ENCODE data around the gene CETP.

- TF ChIP-seq CTCF (IDR thresholded peaks at IDR 0.05), result no peak
- no peak for TF ChIP-seq EP300 (IDR thresholded peaks at IDR 0.05)
- TF ChIP-seq POLR2A (IDR thresholded peaks at IDR 0.05), result no peak
These were observed 27.7 kb upstream of the CETP start for GRCh38 chr16:56933828-56934598.
